Fibroblast of lung (primary cell): ENCODE measurements around the gene AZU1.

Source experiments
- CTCF ChIP-seq, 2 donors: IDR thresholded peaks in 1 of 2; conservative IDR thresholded peaks in 1 of 2; 1 replicate in 1 of 2; 2 replicates in 1 of 2; pipeline ENCODE4 v1.5.1; 2011 to 2012; ENCODE audit warnings: low read length in 2 of 2, control low read depth in 1 of 2, inconsistent platforms in 1 of 2, low read depth in 1 of 2, mild to moderate bottlenecking in 1 of 2
- EZH2 ChIP-seq: IDR thresholded peaks from 2 replicates; pipeline ENCODE4 v1.5.1; 2012; ENCODE audit warnings: low read length, control low read depth, mild to moderate bottlenecking; ENCODE audit errors: missing control alignments

GRCh38 chr19:814152-815078 lies 13.2 kb upstream of the AZU1 start:
- no peak for TF ChIP-seq CTCF (conservative IDR thresholded peaks at IDR 0.05 in 1 of 2, IDR thresholded peaks at IDR 0.05 in 1 of 2; ENCODE audit: low read depth in 1 of 2, low read length in 2 of 2)
- TF ChIP-seq EZH2: no peak
